ENCODE results near the gene APOB.

APOB gene

GRCh38 chr2:21014364-21015280 lies 29.3 kb downstream of the APOB start:
- Mint-ChIP-seq H3K9me3 (no peaks in the 10 kb centered on the region), H3K4me3 (no peak overlapping the region)

GRCh38 chr2:21013043-21013816 lies 30.6 kb downstream of the APOB start:
- no peak for ATAC-seq (replicated peaks; ENCODE audit: extremely low read depth, poor library complexity, severe bottlenecking)
- DNase-seq (ENCODE audit: low spot score in 2 of 2), result no peak
- H3K27me3 Mint-ChIP-seq, result peaks cover 5% of the 10 kb centered on the region
- no peak overlapping the region for H3K27ac Mint-ChIP-seq (ENCODE audit: low read depth)
- no peaks in the 10 kb centered on the region for H3K4me1 Mint-ChIP-seq
- H3K36me3 Mint-ChIP-seq (ENCODE audit: insufficient read depth), result no peaks in the 10 kb centered on the region
- H3K4me3 Mint-ChIP-seq, result no peak overlapping the region
- no peaks in the 10 kb centered on the region for H3K9me3 Mint-ChIP-seq

More at GRCh38 chr2:21014364-21015280, 29.3 kb downstream of the APOB start:
- no peak for ATAC-seq (replicated peaks; ENCODE audit: extremely low read depth, poor library complexity, severe bottlenecking)
- no peaks in the 10 kb centered on the region for H3K36me3 Mint-ChIP-seq (ENCODE audit: insufficient read depth)
- H3K4me1 Mint-ChIP-seq, result no peaks in the 10 kb centered on the region
- DNase-seq (ENCODE audit: low spot score in 2 of 2), result no peak
- no peaks in the 10 kb centered on the region for H3K27me3 Mint-ChIP-seq
- no peak overlapping the region for H3K27ac Mint-ChIP-seq (ENCODE audit: low read depth)

- ATAC-seq (replicated peaks; ENCODE audit: extremely low read depth, poor library complexity, severe bottlenecking), result no peak
- H3K27me3 Mint-ChIP-seq, result peaks cover 10% of the 10 kb centered on the region
- no peaks in the 10 kb centered on the region for H3K36me3 Mint-ChIP-seq (ENCODE audit: insufficient read depth)
- no peaks in the 10 kb centered on the region for H3K9me3 Mint-ChIP-seq
- H3K4me3 Mint-ChIP-seq, result no peak overlapping the region
- no peak overlapping the region for H3K27ac Mint-ChIP-seq (ENCODE audit: low read depth)
- H3K4me1 Mint-ChIP-seq, result no peaks in the 10 kb centered on the region
- no peak for DNase-seq (ENCODE audit: low spot score in 2 of 2)
Observed at GRCh38 chr2:21012557-21012937, 31.3 kb downstream of the APOB start.

GRCh38 chr2:21011876-21012556 lies 31.9 kb downstream of the APOB start:
- H3K9me3 Mint-ChIP-seq, result no peaks in the 10 kb centered on the region
- DNase-seq (ENCODE audit: low spot score in 2 of 2) (no peak), ATAC-seq (replicated peaks; ENCODE audit: extremely low read depth, poor library complexity, severe bottlenecking) (no peak)
- H3K27me3 Mint-ChIP-seq, result peaks cover 10% of the 10 kb centered on the region
- H3K4me3 Mint-ChIP-seq, result no peak overlapping the region
- no peak overlapping the region for H3K27ac Mint-ChIP-seq (ENCODE audit: low read depth)
- H3K36me3 Mint-ChIP-seq (ENCODE audit: insufficient read depth), result no peaks in the 10 kb centered on the region
- no peaks in the 10 kb centered on the region for H3K4me1 Mint-ChIP-seq

- Mint-ChIP-seq H3K36me3 (ENCODE audit: insufficient read depth) (no peaks in the 10 kb centered on the region), H3K27me3 (peaks cover 10% of the 10 kb centered on the region)
- no peak for ATAC-seq (replicated peaks; ENCODE audit: extremely low read depth, poor library complexity, severe bottlenecking)
Observed at GRCh38 chr2:21011453-21011852, 32.4 kb downstream of the APOB start.

GRCh38 chr2:21010813-21011439 lies 32.9 kb downstream of the APOB start:
- Mint-ChIP-seq H3K9me3 (no peaks in the 10 kb centered on the region), H3K4me1 (no peaks in the 10 kb centered on the region), H3K27ac (ENCODE audit: low read depth) (no peak overlapping the region), H3K36me3 (ENCODE audit: insufficient read depth) (no peaks in the 10 kb centered on the region), H3K4me3 (no peak overlapping the region), H3K27me3 (peaks cover 10% of the 10 kb centered on the region)
- DNase-seq (ENCODE audit: low spot score in 2 of 2) (no peak), ATAC-seq (replicated peaks; ENCODE audit: extremely low read depth, poor library complexity, severe bottlenecking) (no peak)

More at GRCh38 chr2:21011453-21011852, 32.4 kb downstream of the APOB start:
- Mint-ChIP-seq H3K4me3 (no peak overlapping the region), H3K27ac (ENCODE audit: low read depth) (no peak overlapping the region), H3K4me1 (no peaks in the 10 kb centered on the region), H3K9me3 (no peaks in the 10 kb centered on the region)
- DNase-seq (ENCODE audit: low spot score in 2 of 2), result no peak

- no peaks in the 10 kb centered on the region for H3K9me3 Mint-ChIP-seq
- no peak for DNase-seq (ENCODE audit: low spot score in 2 of 2)
- H3K27me3 Mint-ChIP-seq, result peaks cover 10% of the 10 kb centered on the region
- no peaks in the 10 kb centered on the region for H3K36me3 Mint-ChIP-seq (ENCODE audit: insufficient read depth)
- ATAC-seq (replicated peaks; ENCODE audit: extremely low read depth, poor library complexity, severe bottlenecking), result no peak
- H3K4me3 Mint-ChIP-seq, result no peak overlapping the region
- no peak overlapping the region for H3K27ac Mint-ChIP-seq (ENCODE audit: low read depth)
- no peaks in the 10 kb centered on the region for H3K4me1 Mint-ChIP-seq
Observed at GRCh38 chr2:21009662-21010225, 34.1 kb downstream of the APOB start.

GRCh38 chr2:21008790-21009661 lies 34.8 kb downstream of the APOB start:
- ATAC-seq (replicated peaks; ENCODE audit: extremely low read depth, poor library complexity, severe bottlenecking) (no peak), DNase-seq (ENCODE audit: low spot score in 2 of 2) (no peak)
- no peak overlapping the region for H3K4me3 Mint-ChIP-seq
- H3K27me3 Mint-ChIP-seq, result peaks cover 12% of the 10 kb centered on the region
- no peak overlapping the region for H3K27ac Mint-ChIP-seq (ENCODE audit: low read depth)
- H3K9me3 Mint-ChIP-seq, result no peaks in the 10 kb centered on the region
- no peaks in the 10 kb centered on the region for H3K36me3 Mint-ChIP-seq (ENCODE audit: insufficient read depth)
- H3K4me1 Mint-ChIP-seq, result no peaks in the 10 kb centered on the region

- ATAC-seq (replicated peaks; ENCODE audit: extremely low read depth, poor library complexity, severe bottlenecking) (no peak), DNase-seq (ENCODE audit: low spot score in 2 of 2) (no peak)
- Mint-ChIP-seq H3K36me3 (ENCODE audit: insufficient read depth) (no peaks in the 10 kb centered on the region), H3K27ac (ENCODE audit: low read depth) (no peak overlapping the region), H3K9me3 (no peaks in the 10 kb centered on the region), H3K27me3 (peaks cover 20% of the 10 kb centered on the region), H3K4me1 (no peaks in the 10 kb centered on the region), H3K4me3 (no peak overlapping the region)
Observed at GRCh38 chr2:21008014-21008789, 35.7 kb downstream of the APOB start.

GRCh38 chr2:21007129-21008013 lies 36.5 kb downstream of the APOB start:
- no peak overlapping the region for H3K4me3 Mint-ChIP-seq
- no peaks in the 10 kb centered on the region for H3K9me3 Mint-ChIP-seq
- peaks cover 24% of the 10 kb centered on the region for H3K27me3 Mint-ChIP-seq
- H3K4me1 Mint-ChIP-seq, result no peaks in the 10 kb centered on the region
- H3K27ac Mint-ChIP-seq (ENCODE audit: low read depth), result no peak overlapping the region
- ATAC-seq (replicated peaks; ENCODE audit: extremely low read depth, poor library complexity, severe bottlenecking) (no peak), DNase-seq (ENCODE audit: low spot score in 2 of 2) (no peak)
- no peaks in the 10 kb centered on the region for H3K36me3 Mint-ChIP-seq (ENCODE audit: insufficient read depth)
